ENCODE measurements around the gene DARS1.

The DARS1 gene

GRCh38 chr2:135936524-135936923, 48.9 kb downstream of the DARS1 start:
- TF ChIP-seq CTCF (IDR thresholded peaks at IDR 0.05; ENCODE audit: low read length, missing control alignments), result no peak
- H3K4me3 ChIP-seq (replicated peaks; ENCODE audit: low read depth, low read length), result no peak overlapping the region
- no peak for DNase-seq (ENCODE audit: low read depth)

DNA sequence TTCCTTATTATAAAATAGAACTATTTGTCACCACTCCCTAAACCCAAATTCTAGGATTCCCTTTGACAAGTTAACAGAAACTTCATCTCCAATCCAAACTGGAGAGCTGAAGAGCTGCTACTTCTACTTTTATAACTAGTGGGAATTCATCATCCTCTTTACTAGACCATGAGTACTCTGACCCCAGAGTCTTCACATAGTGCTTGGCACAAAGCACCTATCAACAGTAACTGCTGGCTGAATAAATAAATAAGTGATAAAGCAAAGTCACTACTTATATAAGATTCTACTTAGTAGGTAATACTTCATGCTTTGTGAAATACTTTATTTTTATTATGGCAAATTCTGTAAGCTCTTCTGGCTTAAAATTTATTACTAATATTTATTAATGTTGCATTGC, 49.5 kb downstream of the DARS1 start:
- TF ChIP-seq CTCF (IDR thresholded peaks at IDR 0.05; ENCODE audit: low read length, missing control alignments), result no peak
- no peak overlapping the region for H3K4me3 ChIP-seq (replicated peaks; ENCODE audit: low read depth, low read length)
- no peak for DNase-seq (ENCODE audit: low read depth)

GRCh38 chr2:135931776-135932443, 53.5 kb downstream of the DARS1 start:
- no peak for TF ChIP-seq CTCF (IDR thresholded peaks at IDR 0.05; ENCODE audit: low read length, missing control alignments)

DNA sequence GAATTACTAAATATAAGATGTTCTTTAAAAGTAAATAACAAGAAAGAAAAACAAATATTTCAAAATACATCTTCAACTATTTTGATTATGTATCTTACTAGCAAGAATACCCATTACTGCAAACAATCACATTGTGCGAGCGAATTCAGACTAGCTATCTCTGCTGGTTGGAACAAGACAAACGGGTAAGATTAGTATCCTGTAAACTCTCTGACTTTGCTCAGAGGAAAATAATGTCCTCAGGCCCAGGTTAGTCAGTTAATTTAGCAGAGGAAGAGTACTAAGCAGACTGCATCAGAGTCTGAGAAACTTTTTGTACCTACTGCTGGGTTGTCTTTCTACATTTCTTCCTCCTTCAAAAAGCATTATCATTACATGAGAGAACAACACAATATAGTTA, 58.8 kb downstream of the DARS1 start:
- TF ChIP-seq CTCF (IDR thresholded peaks at IDR 0.05; ENCODE audit: low read length, missing control alignments), result no peak
- no peak overlapping the region for H3K4me3 ChIP-seq (replicated peaks; ENCODE audit: low read depth, low read length)
- DNase-seq (ENCODE audit: low read depth), result no peak

More at GRCh38 chr2:135931776-135932443, 53.5 kb downstream of the DARS1 start:
- no peak overlapping the region for H3K4me3 ChIP-seq (replicated peaks; ENCODE audit: low read depth, low read length)
- DNase-seq (ENCODE audit: low read depth), result no peak

GRCh38 chr2:135925571-135925970, 59.9 kb downstream of the DARS1 start:
- H3K4me3 ChIP-seq (replicated peaks; ENCODE audit: low read depth, low read length), result no peak overlapping the region
- no peak for TF ChIP-seq CTCF (IDR thresholded peaks at IDR 0.05; ENCODE audit: low read length, missing control alignments)
- peak; percentile 28 for DNase-seq (ENCODE audit: low read depth)

- H3K4me3 ChIP-seq (replicated peaks; ENCODE audit: low read depth, low read length), result no peak overlapping the region
- DNase-seq (ENCODE audit: low read depth), result peak; percentile 67
- peak; percentile 40 for TF ChIP-seq CTCF (IDR thresholded peaks at IDR 0.05; ENCODE audit: low read length, missing control alignments)
Measured at GRCh38 chr2:135916207-135916606, 69.2 kb downstream of the DARS1 start.

GRCh38 chr2:135914485-135914884, 70.9 kb downstream of the DARS1 start:
- no peak for DNase-seq (ENCODE audit: low read depth)

More at GRCh38 chr2:135914485-135914884, 70.9 kb downstream of the DARS1 start:
- H3K4me3 ChIP-seq (replicated peaks; ENCODE audit: low read depth, low read length), result no peak overlapping the region
- no peak for TF ChIP-seq CTCF (IDR thresholded peaks at IDR 0.05; ENCODE audit: low read length, missing control alignments)

Measured in fibroblast of pulmonary artery (primary cell).